Fibroblast of lung (primary cell): ENCODE data around the gene IGFBP2.

Source experiments
- CTCF ChIP-seq, 2 donors: IDR thresholded peaks in 1 of 2; conservative IDR thresholded peaks in 1 of 2; 1 replicate in 1 of 2; 2 replicates in 1 of 2; pipeline ENCODE4 v1.5.1; 2011 to 2012; ENCODE audit warnings: low read length in 2 of 2, control low read depth in 1 of 2, inconsistent platforms in 1 of 2, low read depth in 1 of 2, mild to moderate bottlenecking in 1 of 2
- EZH2 ChIP-seq: IDR thresholded peaks from 2 replicates; pipeline ENCODE4 v1.5.1; 2012; ENCODE audit warnings: low read length, control low read depth, mild to moderate bottlenecking; ENCODE audit errors: missing control alignments

- no peak for TF ChIP-seq EZH2
- no peak for TF ChIP-seq CTCF (conservative IDR thresholded peaks at IDR 0.05 in 1 of 2, IDR thresholded peaks at IDR 0.05 in 1 of 2; ENCODE audit: low read depth in 1 of 2, low read length in 2 of 2)
Measured at GRCh38 chr2:216689397-216689796, 56.2 kb downstream of the IGFBP2 start.
